Frontal cortex (tissue), 4 donors: ENCODE data around the gene PPP2CA. TPM values are rescaled to one million over a fixed set of nuclear protein-coding genes. Genes with fewer than 3 reads are reported as not detected.

ENCODE experiments used
- DNase-seq, 2 donors: peaks; one replicate each; pipeline ENCODE4 v3.0.0; 2012; ENCODE audit warnings: low spot score in 2 of 2
- FAIRE-seq: peaks from 2 replicates; lab custom pipeline; 2012; peaks lifted over from hg19 to GRCh38; lab: Jason Lieb, UNC
- total RNA-seq: library from RNA; depleted of rRNA; stranded (reverse); fragments of >200 nt; gene quantifications from one replicate; pipeline ENCODE4 v1.2.3, GENCODE V29; 2014
- donor health status: control.
- donor health status: control.
- donor health status: control.

Gene PPP2CA
- total RNA-seq, 1 donor from 2014 or later: 141 TPM

- no peak for FAIRE-seq
Measured at GRCh38 chr5:134206627-134207160, 19.2 kb downstream of the PPP2CA start.

GRCh38 chr5:134204575-134204974 lies 21.3 kb downstream of the PPP2CA start:
- DNase-seq (no peak), FAIRE-seq (no peak)

More at GRCh38 chr5:134206627-134207160, 19.2 kb downstream of the PPP2CA start:
- no peak for DNase-seq

- FAIRE-seq: no peak
- no peak for DNase-seq
Measured at GRCh38 chr5:134203630-134204029, 22.2 kb downstream of the PPP2CA start.

GRCh38 chr5:134195666-134196065 lies 30.2 kb downstream of the PPP2CA start:
- FAIRE-seq (no peak), DNase-seq (no peak)

- DNase-seq (no peak), FAIRE-seq (no peak)
Measured at GRCh38 chr5:134189031-134189430, 36.8 kb downstream of the PPP2CA start.

- FAIRE-seq (no peak), DNase-seq (no peak)
Measured at GRCh38 chr5:134188092-134188491, 37.8 kb downstream of the PPP2CA start.

- FAIRE-seq (no peak), DNase-seq (peak; percentile 58 to 66)
Measured at GRCh38 chr5:134184155-134185135, 41.4 kb downstream of the PPP2CA start.

- DNase-seq (no peak), FAIRE-seq (no peak)
Measured at GRCh38 chr5:134183481-134183880, 42.4 kb downstream of the PPP2CA start.

- FAIRE-seq: no peak
- DNase-seq: no peak
Measured at GRCh38 chr5:134178096-134178419, 47.8 kb downstream of the PPP2CA start.

- DNase-seq (no peak), FAIRE-seq (no peak)
Measured at GRCh38 chr5:134177369-134178095, 48.3 kb downstream of the PPP2CA start.

GRCh38 chr5:134176511-134177368 lies 49.1 kb downstream of the PPP2CA start, which contains the start of gene SKP1:
Gene SKP1 (minus strand): TSS chr5:134176950. CDS start chr5:134174022, 2,928 bp downstream.
- FAIRE-seq: no peak

GRCh38 chr5:134175921-134176510 lies 49.9 kb downstream of the PPP2CA start:
- FAIRE-seq: no peak
- peak in 1 of 2 donors; percentile 30 for DNase-seq

More at GRCh38 chr5:134176511-134177368, 49.1 kb downstream of the PPP2CA start, which contains the start of gene SKP1:
- peak; percentile 81 to 86 for DNase-seq

- DNase-seq (no peak), FAIRE-seq (no peak)
Measured at GRCh38 chr5:134174841-134175839, 50.7 kb downstream of the PPP2CA start.

GRCh38 chr5:134171972-134172371 lies 53.9 kb downstream of the PPP2CA start:
- no peak for DNase-seq
- no peak for FAIRE-seq

GRCh38 chr5:134162592-134162991 lies 63.3 kb downstream of the PPP2CA start:
- DNase-seq (no peak), FAIRE-seq (no peak)

GRCh38 chr5:134161513-134162395 lies 64.1 kb downstream of the PPP2CA start:
- FAIRE-seq (no peak), DNase-seq (no peak)

GRCh38 chr5:134153657-134154056 lies 72.2 kb downstream of the PPP2CA start:
- FAIRE-seq (no peak), DNase-seq (no peak)
